Activated CD8-positive, alpha-beta memory T cell treated with anti-CD3 and anti-CD28 coated beads for 36 hours (primary cell): ENCODE results near the gene ZNF512B. TPM values are rescaled to one million over a fixed set of nuclear protein-coding genes. Genes with fewer than 3 reads are reported as not detected.
"Not testable (repeated sequence)": the region's sequence is repeated elsewhere in the genome, so short reads cannot be mapped to it uniquely, and the experiment has no call there.

Source experiments
- CTCF ChIA-PET: fragments of 350-600 bp; sonication (Branson Sonifier 250); formaldehyde crosslinking; loops from one replicate; lab custom pipeline; 2021; ENCODE audit warnings: antibody characterized with exemption; lab: Charles Lee
- POLR2A ChIA-PET: fragments of 350-600 bp; sonication (Branson Sonifier 250); formaldehyde crosslinking; loops from one replicate; lab custom pipeline; 2021; ENCODE audit warnings: antibody characterized with exemption; lab: Charles Lee
- total RNA-seq, 2 experiments: library from RNA; stranded (reverse); gene quantifications; one replicate each; pipeline ENCODE4 v1.2.3, GENCODE V29; 2021

ZNF512B gene
- total RNA-seq, 2 experiments from 2014 or later: 11.3 to 12.1 TPM

DNA sequence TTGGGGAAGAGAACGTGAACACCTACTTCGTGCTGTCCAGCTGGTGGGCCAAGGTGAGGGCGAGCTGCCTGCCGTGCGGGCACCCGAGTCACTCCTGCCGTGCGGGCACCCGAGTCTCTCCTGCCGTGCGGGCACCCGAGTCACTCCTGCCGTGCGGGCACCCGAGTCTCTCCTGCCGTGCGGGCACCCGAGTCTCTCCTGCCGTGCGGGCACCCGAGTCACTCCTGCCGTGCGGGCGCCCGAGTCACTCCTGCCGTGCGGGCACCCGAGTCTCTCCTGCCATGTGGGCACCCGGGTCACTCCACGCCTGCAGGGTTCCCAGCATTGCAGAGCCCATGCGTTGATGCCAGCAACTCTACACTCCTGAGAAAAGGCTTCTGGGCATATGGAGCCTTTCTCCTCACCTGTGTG lies 40.3 kb downstream of the ZNF512B start:
- POLR2A ChIA-PET: not testable (repeated sequence)
- CTCF ChIA-PET: interaction anchor here (0.7 kb wide), 1 partner anchor 305 kb away, joined by 4 read pairs; no protein-coding TSS in a partner anchor

DNA sequence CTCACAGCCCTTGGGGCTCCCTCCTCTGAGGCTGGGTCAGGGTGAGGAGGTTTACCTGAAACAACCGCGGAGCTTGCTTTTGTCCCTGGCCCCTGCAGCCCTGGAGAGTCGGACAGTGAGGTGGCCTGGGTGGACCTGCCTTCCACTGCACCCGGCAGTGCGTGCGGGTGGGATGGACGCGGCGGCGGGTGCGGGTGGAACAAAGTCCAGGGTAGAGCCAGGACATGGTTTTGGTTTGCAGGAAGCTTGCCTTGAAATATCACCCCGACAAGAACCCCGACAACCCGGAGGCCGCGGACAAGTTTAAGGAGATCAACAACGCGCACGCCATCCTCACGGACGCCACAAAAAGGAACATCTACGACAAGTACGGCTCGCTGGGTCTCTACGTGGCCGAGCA lies 40.7 kb downstream of the ZNF512B start:
- POLR2A ChIA-PET: no interaction called here
- CTCF ChIA-PET: interaction anchor here (0.7 kb wide), 1 partner anchor 305 kb away, joined by 4 read pairs; no protein-coding TSS in a partner anchor

DNA sequence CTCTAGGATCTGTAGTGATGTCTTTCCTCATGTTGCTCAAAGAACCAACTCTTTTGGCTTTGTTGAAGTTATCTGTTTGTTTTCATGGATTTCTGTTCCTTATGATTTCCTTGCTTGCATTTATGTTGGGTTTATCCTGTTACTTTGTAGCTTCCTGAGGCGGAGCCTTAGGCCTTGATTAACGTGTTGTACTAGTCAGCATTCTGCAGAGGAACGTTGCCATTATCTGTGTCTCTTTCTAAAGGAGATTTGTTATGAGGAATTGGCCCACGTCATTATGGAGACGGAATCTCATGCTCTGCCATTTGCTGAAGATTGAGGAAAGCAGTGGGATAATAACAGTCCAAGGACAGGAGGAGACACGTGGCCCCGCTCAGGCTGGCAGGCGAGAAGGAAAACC lies 43.4 kb downstream of the ZNF512B start:
- CTCF ChIA-PET: interaction anchor here (0.7 kb wide), 1 partner anchor 75 kb away, joined by 3 read pairs; no protein-coding TSS in a partner anchor
- POLR2A ChIA-PET: no interaction called here

DNA sequence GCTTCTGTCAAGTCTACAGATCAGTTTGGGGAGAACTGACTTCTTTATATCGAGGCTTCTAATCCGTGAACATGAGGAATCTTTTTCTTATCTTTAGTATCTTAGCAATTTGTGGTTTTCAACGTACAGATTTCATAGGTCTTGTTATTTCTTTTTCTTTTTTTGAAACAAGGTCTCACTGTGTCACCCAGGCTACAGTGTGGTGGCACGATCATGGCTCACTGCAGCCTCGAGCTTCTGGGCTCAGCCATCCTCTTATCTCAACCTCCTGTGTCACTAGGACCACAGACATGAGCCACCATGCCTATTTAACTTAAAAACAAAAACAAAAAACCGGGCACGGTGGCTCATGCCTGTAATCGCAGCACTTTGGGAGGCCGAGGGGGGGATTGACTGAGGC lies 45.5 kb downstream of the ZNF512B start:
- ChIA-PET CTCF (no interaction called here), POLR2A (no interaction called here)

DNA sequence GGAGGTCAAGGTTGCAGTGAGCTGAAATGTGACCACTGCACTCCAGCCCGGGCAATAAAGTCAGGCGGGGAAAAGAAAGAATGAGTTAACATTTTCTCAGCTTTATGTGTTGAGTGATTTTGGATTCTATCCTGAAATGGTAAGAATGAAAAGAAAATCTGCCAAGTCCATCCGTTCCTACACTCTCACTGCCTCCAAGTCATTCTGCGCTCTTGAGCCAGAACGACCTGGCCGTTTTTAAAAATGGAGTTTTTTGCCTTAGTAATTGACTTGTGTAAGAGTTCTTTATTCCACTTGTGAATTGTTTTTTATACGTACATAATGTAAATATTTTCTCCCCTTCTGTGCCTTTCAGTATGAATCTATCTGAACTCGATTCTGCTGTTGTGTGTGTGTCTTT lies 46.1 kb downstream of the ZNF512B start:
- POLR2A ChIA-PET: interaction anchor here (0.5 kb wide), 1 partner anchor 57 kb away, joined by 4 read pairs; no protein-coding TSS in a partner anchor
- CTCF ChIA-PET: no interaction called here

DNA sequence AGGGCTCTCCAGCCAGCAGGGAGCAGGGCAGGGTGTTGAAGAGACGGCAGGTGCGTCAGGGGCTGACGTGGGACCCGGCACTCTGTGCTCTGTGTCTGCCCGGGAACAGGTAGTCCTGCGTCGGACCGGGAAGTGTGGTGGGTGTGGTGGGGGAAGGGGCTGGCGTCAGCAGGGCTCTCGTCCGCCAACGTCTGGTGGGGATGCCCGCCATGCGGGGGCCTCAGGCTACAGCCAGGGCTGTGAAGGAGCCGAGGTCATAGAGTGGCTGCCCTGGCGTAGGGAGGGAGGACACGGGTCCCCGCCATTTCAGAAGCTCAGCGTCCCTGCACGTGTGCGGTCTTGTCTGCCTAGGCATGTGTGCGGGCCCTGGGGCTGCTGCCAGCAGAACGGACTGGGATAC lies 49.5 kb downstream of the ZNF512B start:
- ChIA-PET POLR2A (no interaction called here), CTCF (no interaction called here)

DNA sequence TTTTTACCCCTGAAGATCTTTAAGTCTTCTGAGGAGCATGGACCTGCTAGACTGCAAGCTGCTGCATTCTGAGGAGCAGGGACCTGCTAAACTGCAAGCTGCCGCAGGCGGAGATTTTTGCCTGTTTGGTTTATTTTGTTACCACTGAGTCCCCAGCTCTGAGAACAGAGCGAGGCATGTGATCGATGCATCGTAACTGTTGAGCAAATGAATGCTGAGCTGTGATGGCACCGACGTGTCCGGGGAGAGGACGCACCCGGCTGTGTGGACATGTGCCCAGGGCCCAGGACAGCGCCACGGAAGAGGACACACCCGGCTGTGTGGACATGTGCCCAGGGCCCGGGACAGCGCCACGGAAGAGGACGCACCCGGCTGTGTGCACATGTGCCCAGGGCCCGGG lies 50.6 kb downstream of the ZNF512B start:
- ChIA-PET POLR2A (no interaction called here), CTCF (no interaction called here)

DNA sequence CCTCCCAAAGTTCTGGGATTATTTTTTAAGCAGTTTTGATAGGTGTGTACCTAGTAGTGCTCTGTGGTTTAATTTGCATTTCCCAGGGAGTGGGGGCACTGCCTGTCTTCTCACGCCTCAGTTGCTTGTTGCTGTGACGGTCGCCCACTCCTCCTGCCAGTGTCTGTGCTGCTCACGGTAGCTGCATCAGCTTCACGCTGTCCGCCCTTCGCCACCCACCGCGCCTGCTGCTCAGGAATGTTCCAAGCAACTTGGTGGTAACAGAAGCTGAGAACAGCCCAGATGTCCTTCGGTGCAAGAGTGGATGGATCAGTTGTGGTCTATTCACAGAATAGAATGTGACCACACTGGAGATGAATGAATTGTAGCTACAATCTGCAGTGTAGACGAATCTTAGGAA lies 51.9 kb downstream of the ZNF512B start:
- CTCF ChIA-PET: interaction anchor here (1.2 kb wide), 1 partner anchor 15 kb away, joined by 3 read pairs; no protein-coding TSS in a partner anchor
- POLR2A ChIA-PET: interaction anchor here (0.8 kb wide), 1 partner anchor 12 kb away, joined by 3 read pairs; no protein-coding TSS in a partner anchor

DNA sequence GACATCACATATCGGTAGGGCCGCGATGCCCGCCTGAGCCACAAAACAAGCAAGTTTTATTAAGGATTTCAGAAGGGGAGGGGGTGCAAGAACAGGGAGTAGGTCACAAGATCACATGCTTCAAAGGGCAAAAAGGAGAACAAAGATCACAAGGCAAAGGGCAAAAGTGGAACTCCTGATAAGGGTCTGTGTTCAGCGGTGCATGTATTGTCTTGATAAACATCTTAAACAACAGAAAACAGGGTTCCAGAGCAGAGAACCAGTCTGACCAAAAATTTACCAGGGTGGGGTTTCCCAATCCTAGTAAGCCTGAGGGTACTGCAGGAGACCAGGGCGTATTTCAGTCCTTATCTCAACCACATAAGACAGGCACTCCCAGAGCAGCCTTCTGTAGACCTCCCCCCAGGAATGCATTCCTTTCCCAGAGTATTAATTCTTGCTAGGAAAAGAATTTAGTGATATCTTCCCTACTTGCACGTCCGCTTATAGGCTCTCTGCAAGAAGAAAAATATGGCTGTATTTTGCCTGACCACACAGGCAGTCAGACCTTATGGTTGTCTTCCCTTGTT lies 53.3 kb downstream of the ZNF512B start:
- POLR2A ChIA-PET, CTCF ChIA-PET: not testable (repeated sequence)

DNA sequence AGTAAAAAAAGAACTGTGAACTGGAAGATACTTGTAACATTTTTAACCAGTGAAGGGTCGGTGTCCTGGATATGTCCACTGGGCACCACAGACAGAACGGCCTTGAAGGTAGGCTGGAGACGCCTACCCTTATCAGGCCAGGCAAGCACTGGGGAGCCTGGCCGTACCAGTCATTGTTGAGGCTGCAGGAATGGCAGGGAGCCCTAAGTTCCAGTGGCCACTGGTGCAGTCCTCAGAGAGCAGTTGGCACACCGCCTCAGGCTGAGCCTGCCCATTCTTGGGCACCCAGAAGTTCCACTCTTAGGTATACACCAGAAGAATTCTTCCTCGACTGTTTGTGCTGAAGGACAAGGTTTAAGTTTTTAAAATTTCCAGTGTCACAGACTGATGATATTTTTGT lies 54.3 kb downstream of the ZNF512B start:
- ChIA-PET POLR2A (interaction anchor here (0.6 kb wide), 1 partner anchor 26 kb away, joined by 4 read pairs; no protein-coding TSS in a partner anchor), CTCF (no interaction called here)

DNA sequence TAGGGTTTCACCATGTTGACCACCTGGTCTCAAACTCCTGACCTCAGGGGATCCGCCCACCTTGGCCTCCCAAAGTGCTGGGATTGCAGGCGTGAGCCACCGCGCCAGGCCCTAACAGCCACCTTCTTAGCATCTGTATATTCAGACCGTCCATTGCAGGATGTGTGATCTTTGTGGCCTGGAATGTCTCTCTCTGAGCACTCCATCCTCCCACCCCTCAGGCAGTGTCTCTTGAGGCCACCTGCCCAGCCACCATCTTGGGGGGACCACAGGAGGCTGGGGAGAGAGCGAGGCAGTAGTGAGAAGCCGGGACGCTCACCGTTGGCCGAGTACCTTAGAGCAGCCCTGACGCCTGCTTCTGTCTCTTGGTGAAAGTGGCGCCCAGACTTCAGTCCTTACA lies 56.0 kb downstream of the ZNF512B start:
- ChIA-PET POLR2A (no interaction called here), CTCF (no interaction called here)

DNA sequence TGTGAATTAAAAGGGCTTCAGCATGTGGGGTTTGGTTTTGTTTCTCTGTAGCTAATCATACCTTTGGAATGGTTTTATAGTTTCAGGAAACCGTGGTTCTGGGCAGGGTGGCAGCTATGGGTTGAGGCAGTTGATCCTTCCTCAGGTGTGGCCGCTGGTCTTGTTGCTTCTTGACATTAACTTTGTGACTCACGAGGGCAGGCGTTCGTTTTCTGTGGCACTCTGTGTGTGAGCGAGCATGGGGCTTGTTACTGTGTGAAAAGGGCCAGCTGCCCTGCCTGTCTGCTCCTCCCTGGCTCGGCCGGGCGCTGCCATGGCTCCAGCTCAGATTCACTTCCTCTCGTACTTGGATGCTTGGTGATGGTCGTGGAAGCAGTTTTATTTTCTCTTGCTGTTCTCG lies 58.6 kb downstream of the ZNF512B start:
- CTCF ChIA-PET: interaction anchor here (1.0 kb wide), 1 partner anchor 9 kb away, joined by 5 read pairs; no protein-coding TSS in a partner anchor
- POLR2A ChIA-PET: interaction anchor here (1.2 kb wide), 1 partner anchor 37 kb away, joined by 5 read pairs; no protein-coding TSS in a partner anchor

DNA sequence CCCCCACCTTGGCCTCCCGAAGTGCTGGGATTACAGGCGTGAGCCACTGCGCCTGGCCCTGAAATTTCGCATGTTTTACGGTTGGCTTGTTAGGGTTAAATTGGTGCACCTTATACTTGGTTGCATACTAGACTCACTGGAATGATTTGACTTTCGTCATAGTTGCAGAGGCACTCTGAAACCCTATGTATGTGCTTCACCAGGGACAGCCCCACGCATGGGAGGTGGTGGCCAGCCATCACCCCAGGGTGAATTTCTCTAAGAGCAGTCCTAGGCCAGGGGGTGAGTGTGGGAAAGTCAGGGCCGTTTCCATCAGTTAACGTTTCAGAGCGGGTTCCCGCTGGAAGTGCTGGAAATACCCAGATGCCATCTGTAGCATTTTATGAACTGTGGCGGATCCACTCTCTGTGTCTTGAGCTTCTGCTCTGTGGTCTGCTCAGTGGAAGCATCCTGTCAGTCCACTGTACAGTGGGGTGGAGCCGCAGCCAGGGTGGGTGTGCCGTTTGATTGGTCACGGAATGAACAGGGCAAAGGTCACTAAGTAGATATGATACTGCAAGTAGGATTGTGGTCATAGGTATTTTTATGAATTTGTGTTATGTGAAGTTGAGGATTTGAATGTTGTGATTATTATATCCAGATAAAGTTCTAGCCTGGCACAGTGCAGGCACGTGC lies 61.6 kb downstream of the ZNF512B start:
- ChIA-PET CTCF (interaction anchor here (0.9 kb wide), 1 partner anchor 69 kb away, joined by 3 read pairs; no protein-coding TSS in a partner anchor), POLR2A (no interaction called here)

Other genes starting within 250 kb of the ZNF512B start
- gene LIME1, start 233.3 kb downstream of the ZNF512B start, total RNA-seq: 10 to 100 TPM in 1 of 2 experiments, 1 to 10 TPM in 1; 9.9 to 10.8 TPM
- gene SLC2A4RG, start 230.2 kb downstream of the ZNF512B start, total RNA-seq: 10 to 100 TPM; 31.0 to 34.4 TPM
- gene ZBTB46, start 138.7 kb downstream of the ZNF512B start, total RNA-seq: under 1 TPM; 0.25 TPM
- gene ABHD16B, start 108.4 kb downstream of the ZNF512B start, total RNA-seq: under 1 TPM in 1 of 2 experiments, not detected in 1; 0.13 TPM
- gene TPD52L2, start 104.7 kb downstream of the ZNF512B start, total RNA-seq: 10 to 100 TPM; 62.7 to 67.0 TPM
- 10 to 100 TPM; 40.3 TPM for gene DNAJC5, start 74.8 kb downstream of the ZNF512B start, total RNA-seq
- 10 to 100 TPM; 32.9 to 35.2 TPM for gene UCKL1, start 13.5 kb downstream of the ZNF512B start, total RNA-seq
- gene SAMD10, start 9.7 kb upstream of the ZNF512B start, total RNA-seq: 10 to 100 TPM; 19.0 to 20.5 TPM
- gene PRPF6, start 11.2 kb upstream of the ZNF512B start, total RNA-seq: 10 to 100 TPM; 66.5 to 67.7 TPM
- gene C20orf204, start 66.3 kb upstream of the ZNF512B start, total RNA-seq: 1 to 10 TPM; 2.1 to 2.6 TPM
- not detected for gene SOX18, start 79.7 kb upstream of the ZNF512B start, total RNA-seq
- gene TCEA2, start 93.3 kb upstream of the ZNF512B start, total RNA-seq: 10 to 100 TPM; 25.9 to 27.5 TPM
- 10 to 100 TPM; 37.8 to 42.2 TPM for gene RGS19, start 109.6 kb upstream of the ZNF512B start, total RNA-seq
- gene OPRL1, start 110.2 kb upstream of the ZNF512B start, total RNA-seq: under 1 TPM; 0.19 to 0.21 TPM
- gene LKAAEAR1, start 114.5 kb upstream of the ZNF512B start, total RNA-seq: under 1 TPM in 1 of 2 experiments, not detected in 1; 0.42 TPM
- gene NPBWR2, start 137.6 kb upstream of the ZNF512B start, total RNA-seq: not detected
- gene MYT1, start 194.5 kb upstream of the ZNF512B start, total RNA-seq: not detected